ENCODE measurements around the gene NUTF2. TPM values are rescaled to one million over a fixed set of nuclear protein-coding genes. Genes with fewer than 3 reads are reported as not detected.

NUTF2 gene
- total and polyA plus RNA-seq, 2 of the 8 experiments (the other 6 are each of a cell fraction or from before 2014, with no cell fraction given): 219 to 377 TPM

- TF ChIP-seq SAP30 (IDR thresholded peaks at IDR 0.05; ENCODE audit: insufficient read depth, insufficient replicate concordance, low read length): no peak
- TF ChIP-seq POU5F1 (IDR thresholded peaks at IDR 0.05; ENCODE audit: low read depth, low read length): no peak
These were observed 35.0 kb downstream of the NUTF2 start (continued) for GRCh38 chr16:67881621-67882161.
